GM23338 (cell line): ENCODE data around the gene METTL13. TPM values are rescaled to one million over a fixed set of nuclear protein-coding genes. Genes with fewer than 3 reads are reported as not detected.

Experiments
- ATAC-seq: fragments of 200-7000 bp; cut with Tn5 transposase; 3 replicates; pipeline ENCODE4 v1.9.1; 2020
- DNase-seq: peaks from one replicate; pipeline ENCODE4 v3.0.0-alpha.2; 2015; ENCODE audit warnings: low spot score
- H2AFZ ChIP-seq: fragments of 200-600 bp; sonication (generic); 2 replicates; pipeline ENCODE4 v1.8.0; 2016; ENCODE audit warnings: antibody characterized with exemption, mild to moderate bottlenecking, moderate library complexity
- H3F3A ChIP-seq: fragments of 200-600 bp; sonication (generic); replicated peaks from 2 replicates; pipeline ENCODE4 v1.8.0; 2017; ENCODE audit warnings: antibody characterized with exemption, mixed run types, low read depth
- H3K27ac ChIP-seq: fragments of 200-600 bp; sonication (generic); 2 replicates; pipeline ENCODE4 v1.6.1; 2016; ENCODE audit warnings: low read depth
- H3K27me3 ChIP-seq: fragments of 200-600 bp; sonication (generic); 2 replicates; pipeline ENCODE4 v1.8.0; 2016; ENCODE audit warnings: mild to moderate bottlenecking, mixed run types, moderate library complexity; ENCODE audit not compliant: insufficient read depth
- H3K36me3 ChIP-seq: fragments of 200-600 bp; sonication (generic); 2 replicates; pipeline ENCODE4 v1.8.0; 2016; ENCODE audit warnings: mild to moderate bottlenecking; ENCODE audit not compliant: insufficient read depth
- H3K4me1 ChIP-seq: fragments of 200-600 bp; sonication (generic); 2 replicates; pipeline ENCODE4 v1.8.0; 2016; ENCODE audit warnings: mild to moderate bottlenecking, moderate library complexity; ENCODE audit not compliant: insufficient read depth
- H3K4me2 ChIP-seq: fragments of 200-600 bp; sonication (generic); 2 replicates; pipeline ENCODE4 v1.7.1; 2017; ENCODE audit warnings: mixed run types
- H3K4me3 ChIP-seq: fragments of 200-600 bp; sonication (generic); 2 replicates; pipeline ENCODE4 v1.6.1; 2016; ENCODE audit warnings: mixed run types
- H3K79me2 ChIP-seq: fragments of 200-600 bp; sonication (generic); replicated peaks from 2 replicates; pipeline ENCODE4 v1.8.0; 2017; ENCODE audit warnings: mild to moderate bottlenecking; ENCODE audit not compliant: insufficient read depth
- H3K9me2 ChIP-seq: fragments of 200-600 bp; sonication (generic); 2 replicates; pipeline ENCODE4 v1.8.0; 2017; ENCODE audit not compliant: insufficient read depth
- H4K20me1 ChIP-seq: fragments of 200-600 bp; sonication (generic); replicated peaks from 2 replicates; pipeline ENCODE4 v1.8.0; 2017; ENCODE audit warnings: mild to moderate bottlenecking; ENCODE audit not compliant: insufficient read depth
- H3K27ac Mint-ChIP-seq: 2 replicates; pipeline ENCODE4 v1.8.0; 2020; ENCODE audit warnings: inconsistent platforms, mild to moderate bottlenecking, moderate library complexity, mixed read lengths
- H3K27me3 Mint-ChIP-seq: 3 replicates; pipeline ENCODE4 v1.8.0; 2022; ENCODE audit warnings: low read depth, mild to moderate bottlenecking, moderate library complexity, mixed read lengths, inconsistent platforms; ENCODE audit not compliant: insufficient read depth, poor library complexity
- H3K36me3 Mint-ChIP-seq: 3 replicates; pipeline ENCODE4 v1.8.0; 2021; ENCODE audit warnings: low read depth, mild to moderate bottlenecking, inconsistent platforms, moderate library complexity, mixed read lengths
- H3K4me1 Mint-ChIP-seq: 3 replicates; pipeline ENCODE4 v1.8.0; 2020; ENCODE audit warnings: mild to moderate bottlenecking, inconsistent platforms, mixed read lengths
- H3K4me3 Mint-ChIP-seq: 3 replicates; pipeline ENCODE4 v1.8.0; 2021; ENCODE audit warnings: moderate library complexity, mild to moderate bottlenecking, inconsistent platforms, mixed read lengths
- H3K9me3 Mint-ChIP-seq: 3 replicates; pipeline ENCODE4 v1.8.0; 2020; ENCODE audit warnings: moderate library complexity, mild to moderate bottlenecking, inconsistent platforms, mixed read lengths
- CREB1 ChIP-seq: fragments of 250-450 bp; sonication (Bioruptor Pico); IDR thresholded peaks from 2 replicates; pipeline ENCODE4 v1.5.0; 2020; ENCODE audit warnings: low read depth, mild to moderate bottlenecking, moderate library complexity
- CTCF ChIP-seq, 2 experiments: fragments of 200-600 bp in 1 of 2; sonication (generic) in 1 of 2; conservative IDR thresholded peaks; 2 replicates each; pipeline versions ENCODE4 v1.5.1 to v1.6.1; 2016 to 2017; ENCODE audit warnings: antibody characterized with exemption in 2 of 2, low read depth in 2 of 2, mild to moderate bottlenecking in 2 of 2, moderate library complexity in 1 of 2
- ETS1 ChIP-seq: IDR thresholded peaks from 2 replicates; pipeline ENCODE4 v1.6.1; 2016; ENCODE audit warnings: antibody characterized with exemption
- EZH2phosphoT487 ChIP-seq: fragments of 200-600 bp; sonication (generic); IDR thresholded peaks from one replicate; pipeline ENCODE4 v1.8.1; 2018; ENCODE audit warnings: antibody characterized with exemption; ENCODE audit not compliant: unreplicated experiment
- JUNB ChIP-seq: IDR thresholded peaks from one replicate; pipeline ENCODE4 v1.6.1; 2016; ENCODE audit warnings: antibody characterized with exemption; ENCODE audit not compliant: unreplicated experiment
- POLR2AphosphoS5 ChIP-seq: IDR thresholded peaks from 2 replicates; pipeline ENCODE4 v1.6.1; 2016; ENCODE audit warnings: antibody characterized with exemption, low read depth
- REST ChIP-seq: IDR thresholded peaks from one replicate; pipeline ENCODE4 v1.6.1; 2018; ENCODE audit warnings: antibody characterized with exemption; ENCODE audit not compliant: unreplicated experiment
- STAT1 ChIP-seq: IDR thresholded peaks from one replicate; pipeline ENCODE4 v1.6.1; 2016; ENCODE audit warnings: antibody characterized with exemption; ENCODE audit not compliant: unreplicated experiment
- ZNF114 ChIP-seq: fragments of 250-450 bp; sonication (Bioruptor Pico); IDR thresholded peaks from 2 replicates; pipeline ENCODE4 v1.5.0; 2020; ENCODE audit warnings: mild to moderate bottlenecking, moderate library complexity
- ZNF331 ChIP-seq: fragments of 250-450 bp; sonication (Bioruptor Pico); IDR thresholded peaks from 2 replicates; pipeline ENCODE4 v1.5.0; 2020; ENCODE audit warnings: low read depth, mild to moderate bottlenecking, moderate library complexity
- polyA plus RNA-seq: library from polyadenylated mRNA; unstranded; fragments of >200 nt; fragmentation: Nextera tagmentation; extraction: Ambion mirVana; gene quantifications from 2 replicates; pipeline ENCODE4 v1.2.1, GENCODE V29; 2016
- total RNA-seq: library from RNA; depleted of rRNA; stranded (reverse); fragments of >200 nt; shearing (Covaris generic); gene quantifications from 2 replicates; pipeline ENCODE4 v1.2.3, GENCODE V29; 2014

Gene METTL13
- total and polyA plus RNA-seq, 2 experiments from 2014 or later: 21.0 to 45.4 TPM

GRCh38 chr1:171780583-171781175 lies 781 bp upstream of the METTL13 start (continued):
- no peak for TF ChIP-seq CTCF (conservative IDR thresholded peaks at IDR 0.05; ENCODE audit: low read depth in 2 of 2)
- no peak for TF ChIP-seq ZNF114 (CRISPR knock-in tag)
- TF ChIP-seq POLR2AphosphoS5: no peak
- TF ChIP-seq CREB1: no peak
- TF ChIP-seq ZNF331 (CRISPR knock-in tag): no peak
- TF ChIP-seq STAT1: no peak
- TF ChIP-seq EZH2phosphoT487: no peak
- TF ChIP-seq REST: no peak

GRCh38 chr1:171783816-171784530 lies 2.5 kb downstream of the METTL13 start:
- H3K4me3 Mint-ChIP-seq: 0 out of 3 replicates have a peak overlapping the region, but pooled peaks have one; percentile 98
- peaks cover 15% of the 10 kb centered on the region for H3K4me1 Mint-ChIP-seq
- peaks cover 9% of the 10 kb centered on the region for H3K27me3 Mint-ChIP-seq
- ATAC-seq (no peak), DNase-seq (no peak)
- Histone ChIP-seq H3K4me1 (peaks cover 14% of the 10 kb centered on the region; the same call in 1 of the 2 replicates), H3K27ac (no peak overlapping the region), H3F3A (peaks cover 10% of the 10 kb centered on the region), H3K36me3 (peaks cover 37% of the 10 kb centered on the region), H3K27me3 (no peaks in the 10 kb centered on the region), H3K4me2 (no peak overlapping the region), H4K20me1 (peaks cover 30% of the 10 kb centered on the region), H3K4me3 (no peak overlapping the region), H3K79me2 (peaks cover 57% of the 10 kb centered on the region), H2AFZ (no peak overlapping the region), H3K9me2 (no peaks in the 10 kb centered on the region)
- TF ChIP-seq JUNB (no peak), ETS1 (no peak), STAT1 (no peak), ZNF331 (CRISPR knock-in tag) (no peak)
- H3K36me3 Mint-ChIP-seq: peaks cover 67% of the 10 kb centered on the region
- H3K9me3 Mint-ChIP-seq: no peaks in the 10 kb centered on the region
- H3K27ac Mint-ChIP-seq: no peak overlapping the region
